ENCODE measurements around the gene NPR1. TPM values are rescaled to one million over a fixed set of nuclear protein-coding genes. Genes with fewer than 3 reads are reported as not detected.
A peak's percentile ranks its signal among the peaks of the same experiment; 100 is the strongest.

The NPR1 gene
- total RNA-seq, 1 experiment from 2014 or later, result not detected

DNA sequence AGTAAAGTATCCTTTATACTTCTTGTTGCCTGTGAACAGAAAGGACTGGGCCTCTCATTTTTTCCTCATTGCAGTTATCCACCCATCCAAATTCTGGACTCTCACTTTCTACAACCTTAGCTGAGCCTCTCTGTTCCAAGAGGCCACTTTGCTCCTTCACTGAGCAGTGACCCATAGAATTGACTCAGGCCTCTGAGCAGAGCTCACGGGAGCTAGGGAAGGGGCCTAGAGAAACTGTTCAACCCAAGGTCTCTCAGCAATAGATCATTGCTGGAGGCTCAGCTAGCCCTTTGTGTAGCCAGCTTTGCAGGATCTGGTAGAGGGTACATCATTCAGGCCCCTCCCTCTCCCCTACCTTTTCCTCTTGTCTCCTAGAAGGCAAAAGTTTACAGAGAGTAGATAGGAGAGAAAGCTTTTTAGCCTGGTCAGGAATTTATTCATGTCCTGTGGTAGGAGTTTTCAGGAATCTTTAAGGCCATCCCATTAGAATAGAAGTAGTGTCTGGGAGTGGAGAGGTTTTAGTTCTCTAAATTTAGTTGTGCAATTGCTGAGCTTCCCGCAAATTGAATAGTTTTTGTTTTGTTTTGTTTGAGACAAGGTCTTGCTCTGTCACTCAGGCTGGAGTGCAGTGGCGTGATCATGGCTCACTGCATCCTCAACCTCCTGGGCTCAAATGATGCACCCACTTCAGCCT is 56.1 kb downstream of the NPR1 start:
- peaks cover 21% of the 10 kb centered on the region for H3K4me1 Mint-ChIP-seq (ENCODE audit: low read depth, unreplicated experiment)

GRCh38 chr1:153735090-153735420 is 56.6 kb downstream of the NPR1 start:
- H3K27me3 Mint-ChIP-seq (ENCODE audit: unreplicated experiment), result no peaks in the 10 kb centered on the region
- peaks cover 27% of the 10 kb centered on the region for H3K36me3 Mint-ChIP-seq (ENCODE audit: insufficient read depth, unreplicated experiment)
- no peaks in the 10 kb centered on the region for H3K9me3 Mint-ChIP-seq (ENCODE audit: low read depth, unreplicated experiment)
- no peak overlapping the region for H3K27ac Mint-ChIP-seq (ENCODE audit: unreplicated experiment)
- no TSS peak for BruUV-seq (replicated peaks)
- TF ChIP-seq, protein P1, sequence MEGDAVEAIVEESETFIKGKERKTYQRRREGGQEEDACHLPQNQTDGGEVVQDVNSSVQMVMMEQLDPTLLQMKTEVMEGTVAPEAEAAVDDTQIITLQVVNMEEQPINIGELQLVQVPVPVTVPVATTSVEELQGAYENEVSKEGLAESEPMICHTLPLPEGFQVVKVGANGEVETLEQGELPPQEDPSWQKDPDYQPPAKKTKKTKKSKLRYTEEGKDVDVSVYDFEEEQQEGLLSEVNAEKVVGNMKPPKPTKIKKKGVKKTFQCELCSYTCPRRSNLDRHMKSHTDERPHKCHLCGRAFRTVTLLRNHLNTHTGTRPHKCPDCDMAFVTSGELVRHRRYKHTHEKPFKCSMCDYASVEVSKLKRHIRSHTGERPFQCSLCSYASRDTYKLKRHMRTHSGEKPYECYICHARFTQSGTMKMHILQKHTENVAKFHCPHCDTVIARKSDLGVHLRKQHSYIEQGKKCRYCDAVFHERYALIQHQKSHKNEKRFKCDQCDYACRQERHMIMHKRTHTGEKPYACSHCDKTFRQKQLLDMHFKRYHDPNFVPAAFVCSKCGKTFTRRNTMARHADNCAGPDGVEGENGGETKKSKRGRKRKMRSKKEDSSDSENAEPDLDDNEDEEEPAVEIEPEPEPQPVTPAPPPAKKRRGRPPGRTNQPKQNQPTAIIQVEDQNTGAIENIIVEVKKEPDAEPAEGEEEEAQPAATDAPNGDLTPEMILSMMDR (IDR thresholded peaks at IDR 0.05; ENCODE audit: unreplicated experiment), result no peak
- CTCF ChIA-PET, result no interaction called here
- no peak for DNase-seq
- peaks cover 16% of the 10 kb centered on the region for H3K4me1 Mint-ChIP-seq (ENCODE audit: low read depth, unreplicated experiment)
- no peak overlapping the region for H3K4me3 Mint-ChIP-seq (ENCODE audit: low read depth, unreplicated experiment)
- intact Hi-C loops (cut with micrococcal nuclease; ENCODE audit: unreplicated experiment), result no loop called here

More for the DNA sequence above, 56.1 kb downstream of the NPR1 start:
- Mint-ChIP-seq H3K27ac (ENCODE audit: unreplicated experiment) (no peak overlapping the region), H3K36me3 (ENCODE audit: insufficient read depth, unreplicated experiment) (peaks cover 26% of the 10 kb centered on the region), H3K27me3 (ENCODE audit: unreplicated experiment) (no peaks in the 10 kb centered on the region), H3K9me3 (ENCODE audit: low read depth, unreplicated experiment) (no peaks in the 10 kb centered on the region), H3K4me3 (ENCODE audit: low read depth, unreplicated experiment) (no peak overlapping the region)
- no TSS peak for BruUV-seq (replicated peaks)
- no peak for DNase-seq
- intact Hi-C loops (cut with micrococcal nuclease; ENCODE audit: unreplicated experiment), result no loop called here
- CTCF ChIA-PET, result no interaction called here
- TF ChIP-seq, protein P1 (IDR thresholded peaks at IDR 0.05; ENCODE audit: unreplicated experiment), result no peak

DNA sequence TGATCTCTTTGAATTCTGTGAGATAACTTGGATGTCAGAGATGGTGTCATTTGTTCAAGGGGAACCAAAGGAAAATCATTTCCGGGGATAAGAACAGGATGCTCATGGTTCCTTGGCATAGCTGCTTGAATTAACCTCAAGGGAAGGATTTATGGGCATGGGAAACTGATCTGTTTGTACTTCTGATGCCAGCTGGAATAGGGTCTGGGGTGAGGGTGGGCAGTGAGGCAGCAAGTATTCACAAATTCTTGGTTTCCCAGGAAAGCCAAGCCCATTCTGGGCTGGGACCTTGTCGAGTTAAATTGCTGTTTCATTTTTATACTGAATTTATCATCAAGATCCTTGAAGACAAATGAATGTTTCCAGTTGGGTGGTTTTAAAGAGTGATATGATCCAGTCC is 63.5 kb downstream of the NPR1 start:
- intact Hi-C loops (cut with micrococcal nuclease; ENCODE audit: unreplicated experiment), result no loop called here
- BruUV-seq (replicated peaks), result no TSS peak
- Mint-ChIP-seq H3K4me3 (ENCODE audit: low read depth, unreplicated experiment) (peak overlapping the region; percentile 18), H3K36me3 (ENCODE audit: insufficient read depth, unreplicated experiment) (peaks cover 41% of the 10 kb centered on the region), H3K27me3 (ENCODE audit: unreplicated experiment) (no peaks in the 10 kb centered on the region), H3K4me1 (ENCODE audit: low read depth, unreplicated experiment) (peaks cover 33% of the 10 kb centered on the region), H3K27ac (ENCODE audit: unreplicated experiment) (peak overlapping the region; percentile 66), H3K9me3 (ENCODE audit: low read depth, unreplicated experiment) (no peaks in the 10 kb centered on the region)
- CTCF ChIA-PET, result interaction anchor here (0.7 to 1.1 kb wide), 2 partner anchors 64 to 226 kb away, joined by 3 to 4 read pairs; partner anchors contain the start of gene NPR1
- TF ChIP-seq, protein P1 (IDR thresholded peaks at IDR 0.05; ENCODE audit: unreplicated experiment), result no peak
- no peak for DNase-seq

DNA sequence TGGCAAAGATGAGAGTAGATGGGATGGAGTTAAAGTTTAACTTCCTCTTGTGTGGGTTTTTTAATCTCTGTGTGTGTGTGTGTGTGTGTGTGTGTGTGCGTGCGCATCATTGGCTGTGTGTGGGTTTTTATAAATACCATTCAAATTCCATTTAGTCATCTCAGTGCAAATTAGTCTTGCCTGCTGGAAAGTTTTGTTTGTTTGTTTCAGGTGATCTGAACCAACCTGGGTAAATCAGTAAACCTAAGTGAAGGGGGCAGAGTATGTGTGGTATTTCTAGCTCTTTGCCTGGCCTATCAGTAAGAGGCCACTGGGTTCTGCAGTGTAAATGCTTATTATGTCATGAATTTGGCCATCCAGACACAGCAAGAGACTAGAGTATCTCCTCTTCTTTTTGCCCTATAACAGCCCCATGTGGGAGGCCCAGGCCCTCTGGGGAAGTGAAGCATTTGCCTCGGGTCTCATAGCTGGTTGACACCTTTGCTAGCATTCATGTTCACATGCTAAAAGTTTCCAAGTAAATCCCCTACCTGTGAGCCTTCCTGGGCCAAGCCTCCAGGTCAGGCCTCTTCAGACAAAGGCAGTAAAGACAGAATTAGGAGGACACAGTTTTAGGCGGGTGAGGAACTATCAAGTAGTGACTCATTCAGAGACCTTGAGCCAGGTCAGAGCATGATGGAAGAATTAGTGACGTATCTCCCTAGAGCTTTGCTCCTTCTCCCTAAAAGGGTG is 64.1 kb downstream of the NPR1 start:
- Mint-ChIP-seq H3K4me1 (ENCODE audit: low read depth, unreplicated experiment) (peaks cover 33% of the 10 kb centered on the region), H3K27me3 (ENCODE audit: unreplicated experiment) (no peaks in the 10 kb centered on the region), H3K4me3 (ENCODE audit: low read depth, unreplicated experiment) (peak overlapping the region; percentile 18), H3K27ac (ENCODE audit: unreplicated experiment) (peak overlapping the region; percentile 66), H3K36me3 (ENCODE audit: insufficient read depth, unreplicated experiment) (peaks cover 43% of the 10 kb centered on the region), H3K9me3 (ENCODE audit: low read depth, unreplicated experiment) (no peaks in the 10 kb centered on the region)
- no TSS peak for BruUV-seq (replicated peaks)
- DNase-seq, result peak; percentile 66
- intact Hi-C loops (cut with micrococcal nuclease; ENCODE audit: unreplicated experiment), result no loop called here
- TF ChIP-seq, protein P1 (IDR thresholded peaks at IDR 0.05; ENCODE audit: unreplicated experiment), result no peak
- CTCF ChIA-PET, result interaction anchor here (0.6 to 1.1 kb wide), 4 partner anchors 15 to 407 kb away, joined by 3 to 6 read pairs (median 4); partner anchors contain the start of genes INTS3 and NPR1

Small RNAs within 50 kb of the gene (microRNA-seq; reads per million reads assigned to microRNA genes)
- gene MIR8083, result not detected

Other genes with a start within 250 kb of the NPR1 start
- not detected in 2 replicates for gene S100A7, start 218.0 kb upstream of the NPR1 start, total RNA-seq (2022)
- gene S100A6, start 142.7 kb upstream of the NPR1 start, total RNA-seq (2022), result 1,521 and 2,023 TPM in 2 replicates
- gene S100A5, start 137.8 kb upstream of the NPR1 start, total RNA-seq (2022), result not detected in 2 replicates
- gene S100A4, start 132.9 kb upstream of the NPR1 start, total RNA-seq (2022), result 19.8 and 20.5 TPM in 2 replicates
- gene S100A3, start 129.4 kb upstream of the NPR1 start, total RNA-seq (2022), result not detected in 2 replicates
- gene S100A2, start 112.8 kb upstream of the NPR1 start, total RNA-seq (2022), result 11.1 and 14.1 TPM in 2 replicates
- 247 and 255 TPM in 2 replicates for gene S100A16, start 65.6 kb upstream of the NPR1 start, total RNA-seq (2022)
- gene S100A14, start 62.4 kb upstream of the NPR1 start, total RNA-seq (2022), result 74.6 and 106 TPM in 2 replicates
- gene S100A13, start 51.2 kb upstream of the NPR1 start, total RNA-seq (2022), result 104 and 117 TPM in 2 replicates
- gene S100A1, start 50.3 kb upstream of the NPR1 start, total RNA-seq (2022), result not detected in 2 replicates
- 93.7 and 100 TPM in 2 replicates for gene CHTOP, start 44.6 kb upstream of the NPR1 start, total RNA-seq (2022)
- 45.0 and 46.8 TPM in 2 replicates for gene SNAPIN, start 20.0 kb upstream of the NPR1 start, total RNA-seq (2022)
- gene ILF2, start 7.7 kb upstream of the NPR1 start, total RNA-seq (2022), result 253 and 292 TPM in 2 replicates
- gene INTS3, start 49.4 kb downstream of the NPR1 start, total RNA-seq (2022), result 55.9 and 57.1 TPM in 2 replicates
- 9.0 and 11.9 TPM in 2 replicates for gene SLC27A3, start 96.7 kb downstream of the NPR1 start, total RNA-seq (2022)
- gene GATAD2B, start 244.3 kb downstream of the NPR1 start, total RNA-seq (2022), result 58.3 and 62.5 TPM in 2 replicates

All from Calu3 (cell line).